ENCODE measurements around the gene IGIP. TPM values are rescaled to one million over a fixed set of nuclear protein-coding genes. Genes with fewer than 3 reads are reported as not detected.

IGIP gene
- total RNA-seq, 1 donor from 2014 or later: 0.98 TPM

DNA sequence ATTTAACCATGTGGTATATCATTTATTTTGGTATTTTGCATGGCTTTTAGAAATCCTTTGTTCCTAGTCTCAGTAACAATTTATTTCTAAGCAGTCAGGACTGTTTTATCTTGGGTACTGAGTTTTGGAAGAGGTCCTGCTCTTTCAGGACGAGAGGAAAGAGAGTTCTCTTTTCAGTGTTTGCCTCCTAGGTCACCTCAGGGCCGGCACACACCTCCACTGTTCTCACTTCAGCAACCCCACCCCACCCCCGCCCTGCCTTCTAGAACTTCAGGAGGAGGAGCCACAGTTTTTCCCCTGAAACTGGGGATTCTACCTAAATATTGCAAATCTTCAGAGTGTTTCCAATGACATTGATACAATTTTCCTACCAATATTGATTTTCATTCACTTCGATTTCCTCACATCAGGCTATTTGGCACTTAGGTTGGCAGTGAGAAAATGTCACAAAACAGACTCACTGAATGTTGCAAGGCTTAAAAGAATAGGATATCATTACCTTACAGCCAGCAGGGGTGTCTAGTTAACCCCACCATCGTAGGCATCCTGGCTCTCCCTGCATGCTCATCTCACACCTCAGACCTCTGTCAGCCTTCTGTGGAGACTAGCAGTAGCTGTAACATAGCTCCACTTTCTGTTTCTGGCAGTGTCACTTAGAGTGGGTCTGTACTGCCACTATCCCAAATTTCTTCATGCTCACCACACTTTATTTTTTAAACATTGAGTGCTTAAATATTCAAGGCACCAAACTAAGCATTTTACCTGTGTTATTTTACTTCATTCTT is 5.4 kb downstream of the IGIP start:
- no peak for DNase-seq
- H3K27ac Mint-ChIP-seq (ENCODE audit: unreplicated experiment): no peak overlapping the region
- no peaks in the 10 kb centered on the region for H3K27me3 Mint-ChIP-seq (ENCODE audit: unreplicated experiment)
- no peaks in the 10 kb centered on the region for H3K36me3 Mint-ChIP-seq (ENCODE audit: unreplicated experiment)
- H3K4me3 Mint-ChIP-seq (ENCODE audit: unreplicated experiment): no peak overlapping the region
- no peaks in the 10 kb centered on the region for H3K9me3 Mint-ChIP-seq (ENCODE audit: unreplicated experiment)
- TF ChIP-seq, protein P1, sequence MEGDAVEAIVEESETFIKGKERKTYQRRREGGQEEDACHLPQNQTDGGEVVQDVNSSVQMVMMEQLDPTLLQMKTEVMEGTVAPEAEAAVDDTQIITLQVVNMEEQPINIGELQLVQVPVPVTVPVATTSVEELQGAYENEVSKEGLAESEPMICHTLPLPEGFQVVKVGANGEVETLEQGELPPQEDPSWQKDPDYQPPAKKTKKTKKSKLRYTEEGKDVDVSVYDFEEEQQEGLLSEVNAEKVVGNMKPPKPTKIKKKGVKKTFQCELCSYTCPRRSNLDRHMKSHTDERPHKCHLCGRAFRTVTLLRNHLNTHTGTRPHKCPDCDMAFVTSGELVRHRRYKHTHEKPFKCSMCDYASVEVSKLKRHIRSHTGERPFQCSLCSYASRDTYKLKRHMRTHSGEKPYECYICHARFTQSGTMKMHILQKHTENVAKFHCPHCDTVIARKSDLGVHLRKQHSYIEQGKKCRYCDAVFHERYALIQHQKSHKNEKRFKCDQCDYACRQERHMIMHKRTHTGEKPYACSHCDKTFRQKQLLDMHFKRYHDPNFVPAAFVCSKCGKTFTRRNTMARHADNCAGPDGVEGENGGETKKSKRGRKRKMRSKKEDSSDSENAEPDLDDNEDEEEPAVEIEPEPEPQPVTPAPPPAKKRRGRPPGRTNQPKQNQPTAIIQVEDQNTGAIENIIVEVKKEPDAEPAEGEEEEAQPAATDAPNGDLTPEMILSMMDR (IDR thresholded peaks at IDR 0.05; ENCODE audit: partially characterized antibody, unreplicated experiment): no peak
- peaks cover 5% of the 10 kb centered on the region for H3K4me1 Mint-ChIP-seq (ENCODE audit: low read depth, unreplicated experiment)

DNA sequence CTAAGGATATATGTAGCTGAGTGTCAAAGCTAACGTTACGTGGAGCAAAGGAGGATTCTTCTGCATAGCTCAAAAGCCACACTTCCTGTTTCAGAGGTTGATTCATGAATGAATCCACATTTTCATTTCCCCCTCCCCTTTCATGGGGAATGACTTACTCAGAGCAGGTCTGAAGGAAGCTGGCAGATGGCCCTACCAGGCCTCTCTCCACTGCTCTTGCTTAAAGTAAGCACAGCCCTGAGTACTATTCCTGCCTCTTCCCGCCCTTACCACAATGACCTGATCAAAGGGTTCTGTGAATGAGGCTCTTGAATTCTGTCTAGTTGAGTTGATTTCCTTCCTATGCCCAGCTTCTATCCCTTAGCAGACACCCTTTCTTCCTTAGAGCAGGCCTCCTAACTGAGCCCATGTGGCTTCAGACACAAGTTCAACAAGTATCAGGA is 6.3 kb downstream of the IGIP start:
- H3K9me3 Mint-ChIP-seq (ENCODE audit: unreplicated experiment): no peaks in the 10 kb centered on the region
- no peaks in the 10 kb centered on the region for H3K27me3 Mint-ChIP-seq (ENCODE audit: unreplicated experiment)
- DNase-seq: no peak
- H3K36me3 Mint-ChIP-seq (ENCODE audit: unreplicated experiment): no peaks in the 10 kb centered on the region
- H3K4me1 Mint-ChIP-seq (ENCODE audit: low read depth, unreplicated experiment): peaks cover 5% of the 10 kb centered on the region
- no peak overlapping the region for H3K27ac Mint-ChIP-seq (ENCODE audit: unreplicated experiment)
- no peak overlapping the region for H3K4me3 Mint-ChIP-seq (ENCODE audit: unreplicated experiment)
- TF ChIP-seq, protein P1 (IDR thresholded peaks at IDR 0.05; ENCODE audit: partially characterized antibody, unreplicated experiment): no peak

DNA sequence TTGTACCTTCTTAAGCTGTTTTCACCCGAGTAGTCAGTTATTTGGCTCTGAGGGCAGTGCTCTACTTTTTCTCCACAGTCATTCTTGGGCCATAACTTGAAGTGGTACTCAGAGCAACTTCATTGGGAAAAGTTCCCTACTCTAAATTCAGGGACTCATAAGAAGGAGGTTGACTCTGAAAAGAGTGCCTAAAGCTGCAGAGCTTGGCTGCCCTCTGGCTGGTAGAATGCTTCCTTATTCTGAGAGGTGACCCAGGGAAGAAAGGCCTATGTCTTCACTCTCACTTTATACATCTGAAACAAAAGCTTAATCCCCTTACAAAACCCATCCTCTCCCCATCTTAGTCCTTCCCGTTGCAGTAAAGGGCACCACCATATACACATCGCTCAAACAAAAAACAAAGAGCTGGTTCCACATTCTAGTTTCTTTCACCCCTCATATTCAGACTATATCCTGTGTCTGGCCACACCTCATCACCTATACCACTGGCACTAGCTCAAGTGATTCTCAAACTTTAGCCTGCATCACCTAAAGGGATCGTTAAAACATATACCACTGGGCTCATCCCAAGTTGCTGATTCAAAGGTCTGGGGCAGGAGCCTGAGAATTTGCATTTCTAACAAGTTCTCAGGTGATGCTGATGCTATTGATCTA is 7.9 kb downstream of the IGIP start:
- Mint-ChIP-seq H3K9me3 (ENCODE audit: unreplicated experiment) (no peaks in the 10 kb centered on the region), H3K4me3 (ENCODE audit: unreplicated experiment) (no peak overlapping the region), H3K27ac (ENCODE audit: unreplicated experiment) (no peak overlapping the region), H3K4me1 (ENCODE audit: low read depth, unreplicated experiment) (peaks cover 5% of the 10 kb centered on the region), H3K36me3 (ENCODE audit: unreplicated experiment) (no peaks in the 10 kb centered on the region), H3K27me3 (ENCODE audit: unreplicated experiment) (no peaks in the 10 kb centered on the region)
- no peak for DNase-seq
- TF ChIP-seq, protein P1 (IDR thresholded peaks at IDR 0.05; ENCODE audit: partially characterized antibody, unreplicated experiment): no peak

DNA sequence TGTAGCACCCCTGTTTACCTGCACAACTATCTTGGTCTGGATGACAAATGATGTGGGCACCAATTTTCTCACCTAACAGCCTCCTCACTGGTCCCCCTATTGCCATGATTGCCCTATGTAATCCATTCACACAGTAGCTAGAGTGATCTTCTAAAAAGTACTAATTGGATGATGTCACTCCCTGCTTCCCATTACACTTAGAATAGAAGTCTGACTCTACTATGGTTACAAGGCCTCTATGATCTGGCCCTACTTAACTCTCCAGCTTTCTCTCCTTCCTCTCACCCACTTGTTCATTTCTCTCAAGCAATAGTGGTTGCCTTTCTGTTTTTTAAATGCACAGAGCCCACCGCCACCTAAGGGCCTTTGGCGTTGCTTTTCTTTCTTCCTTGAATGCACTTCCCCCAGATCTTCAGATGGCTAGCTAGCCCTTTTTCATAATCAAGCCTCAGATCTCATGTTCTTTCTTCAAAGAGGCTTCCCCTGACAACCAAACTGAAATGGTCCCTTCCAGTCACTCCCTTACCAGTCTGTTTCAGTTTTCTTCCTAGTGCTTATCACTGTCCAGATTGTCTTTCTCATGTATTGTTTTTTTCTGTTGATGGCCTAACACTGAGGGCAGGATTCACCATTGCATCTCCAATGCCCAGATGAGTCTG is 8.7 kb downstream of the IGIP start:
- TF ChIP-seq, protein P1 (IDR thresholded peaks at IDR 0.05; ENCODE audit: partially characterized antibody, unreplicated experiment): no peak
- Mint-ChIP-seq H3K9me3 (ENCODE audit: unreplicated experiment) (no peaks in the 10 kb centered on the region), H3K27me3 (ENCODE audit: unreplicated experiment) (no peaks in the 10 kb centered on the region), H3K27ac (ENCODE audit: unreplicated experiment) (no peak overlapping the region), H3K36me3 (ENCODE audit: unreplicated experiment) (no peaks in the 10 kb centered on the region), H3K4me3 (ENCODE audit: unreplicated experiment) (no peak overlapping the region), H3K4me1 (ENCODE audit: low read depth, unreplicated experiment) (peaks cover 5% of the 10 kb centered on the region)
- no peak for DNase-seq

Data from glutamatergic neuron (in vitro differentiated cells).